Left cardiac atrium (tissue), 4 donors: Measurements from ENCODE around the gene OR8J3. TPM values are rescaled to one million over a fixed set of nuclear protein-coding genes. Genes with fewer than 3 reads are reported as not detected.
"Not testable (repeated sequence)": the region's sequence is repeated elsewhere in the genome, so short reads cannot be mapped to it uniquely, and the experiment has no call there.

Source experiments
- ATAC-seq, 2 donors: fragments of 200-7000 bp; cut with Tn5 transposase; one replicate each; pipeline ENCODE4 v1.9.1; 2020; ENCODE audit warnings: mild to moderate bottlenecking in 2 of 2, moderate library complexity in 2 of 2
- DNase-seq: peaks from one replicate; pipeline ENCODE4 v3.0.0-alpha.2; 2020
- intact Hi-C, 2 donors: fragments of 100-400 bp; cut with DNase I; formaldehyde crosslinking; loops; one replicate each; pipeline versions ENCODE4 v1.14.1 to v1.15.1; 2022 to 2023
- long read RNA-seq: library from polyadenylated mRNA; unstranded; transcript quantifications from one replicate; pipeline ENCODE4 v2.0.0, GENCODE V29; 2021
- total RNA-seq, 2 donors: library from RNA; stranded (reverse); fragmentation: NEBNext Ultra II Directional; extraction: Animal tissue kit (Norgen Biotek cat#: 25700); gene quantifications; one replicate each; pipeline ENCODE4 v1.2.1, GENCODE V29; 2021
- donor health status: DM: no; HTN: yes; CAD: no.
- donor health status: DM: no; HTN: yes; CAD: no; lungs with severe emphysema.
- donor health status: DM: yes; HTN: yes; CAD: no.
- donor health status: Dilated cardiomyopathy.

OR8J3 gene
- not detected for total RNA-seq
- long read RNA-seq: 0 reads

GRCh38 chr11:56140151-56140661, at the start of gene OR8J3:
OR8J3 (minus strand) TSS chr11:56140201; CDS start chr11:56137718, 2,483 bp downstream.
- DNase-seq (no peak), ATAC-seq (no peak)
- intact Hi-C loops: no loop called here

GRCh38 chr11:56188602-56189001, 48.6 kb upstream of the OR8J3 start:
- intact Hi-C loops: no loop called here
- DNase-seq: no peak
- ATAC-seq: no peak

- no peak for ATAC-seq
- intact Hi-C loops: no loop called here
Observed at GRCh38 chr11:56183459-56183858, 43.5 kb upstream of the OR8J3 start.

GRCh38 chr11:56176318-56176717, 36.3 kb upstream of the OR8J3 start, which contains the start of gene OR5J2:
OR5J2 (plus strand) TSS chr11:56176618; CDS start chr11:56176618, 0 bp downstream.
- intact Hi-C loops: no loop called here
- no peak for ATAC-seq

More at GRCh38 chr11:56183459-56183858, 43.5 kb upstream of the OR8J3 start:
- no peak for DNase-seq

GRCh38 chr11:56172256-56172830, 32.3 kb upstream of the OR8J3 start:
- DNase-seq: no peak
- intact Hi-C loops: no loop called here
- no peak for ATAC-seq

More at GRCh38 chr11:56176318-56176717, 36.3 kb upstream of the OR8J3 start, which contains the start of gene OR5J2:
- DNase-seq: no peak

- no peak for ATAC-seq
- intact Hi-C loops: no loop called here
Observed at GRCh38 chr11:56163804-56164203, 23.8 kb upstream of the OR8J3 start.

GRCh38 chr11:56160217-56160616, 20.2 kb upstream of the OR8J3 start, which contains the start of gene OR8K5:
OR8K5 (minus strand) TSS chr11:56160317; CDS start chr11:56160317, 0 bp downstream.
- ATAC-seq (no peak), DNase-seq (no peak)
- intact Hi-C loops: no loop called here

More at GRCh38 chr11:56163804-56164203, 23.8 kb upstream of the OR8J3 start:
- no peak for DNase-seq

GRCh38 chr11:56152333-56152732, 12.3 kb upstream of the OR8J3 start:
- ATAC-seq (no peak), DNase-seq (no peak)
- intact Hi-C loops: no loop called here

- ATAC-seq (no peak), DNase-seq (no peak)
- intact Hi-C loops: no loop called here
Observed at GRCh38 chr11:56151376-56151775, 11.4 kb upstream of the OR8J3 start.

GRCh38 chr11:56143681-56144080, 3.7 kb upstream of the OR8J3 start:
- DNase-seq, intact Hi-C loops, ATAC-seq: not testable (repeated sequence)

GRCh38 chr11:56122073-56122472, 17.9 kb downstream of the OR8J3 start, which contains the start of gene OR8H3:
OR8H3 (plus strand) TSS chr11:56122373; CDS start chr11:56122373, 0 bp downstream.
- DNase-seq (no peak), ATAC-seq (no peak)
- intact Hi-C loops: no loop called here

GRCh38 chr11:56103210-56103737, 36.7 kb downstream of the OR8J3 start, which contains the start of gene OR8H2:
OR8H2 (plus strand) TSS chr11:56103687; CDS start chr11:56105043, 1,356 bp downstream.
- intact Hi-C loops: no loop called here
- DNase-seq (no peak), ATAC-seq (no peak)

- DNase-seq (no peak), ATAC-seq (no peak)
- intact Hi-C loops: no loop called here
Observed at GRCh38 chr11:56093008-56093407, 47.0 kb downstream of the OR8J3 start, which contains the start of gene OR8I2. OR8I2 (plus strand) TSS chr11:56093308; CDS start chr11:56093308, 0 bp downstream.

GRCh38 chr11:56089697-56090096, 50.3 kb downstream of the OR8J3 start:
- intact Hi-C loops: no loop called here
- DNase-seq: no peak
- ATAC-seq: no peak

Other genes with a start within 250 kb of the OR8J3 start
- gene OR5W2, start 225.6 kb downstream of the OR8J3 start, total RNA-seq: not detected
- gene OR5I1, start 203.8 kb downstream of the OR8J3 start, total RNA-seq: not detected
- gene OR10AG1, start 170.3 kb downstream of the OR8J3 start, total RNA-seq: not detected
- gene OR5F1, start 145.6 kb downstream of the OR8J3 start, total RNA-seq: not detected
- not detected for gene OR5AS1, start 112.5 kb downstream of the OR8J3 start, total RNA-seq
- not detected for gene OR8I2, start 46.9 kb downstream of the OR8J3 start, total RNA-seq
- gene OR8H2, start 36.5 kb downstream of the OR8J3 start, total RNA-seq: not detected
- not detected for gene OR8H3, start 17.8 kb downstream of the OR8J3 start, total RNA-seq
- gene OR8K5, start 20.1 kb upstream of the OR8J3 start, total RNA-seq: not detected
- not detected for gene OR5J2, start 36.4 kb upstream of the OR8J3 start, total RNA-seq
- gene OR5T2, start 94.1 kb upstream of the OR8J3 start, total RNA-seq: not detected
- not detected for gene OR5T3, start 112.1 kb upstream of the OR8J3 start, total RNA-seq
- gene OR5T1, start 134.0 kb upstream of the OR8J3 start, total RNA-seq: not detected
- gene OR8H1, start 152.1 kb upstream of the OR8J3 start, total RNA-seq: not detected
- gene OR8K3, start 174.9 kb upstream of the OR8J3 start, total RNA-seq: not detected
- gene OR8K1, start 205.8 kb upstream of the OR8J3 start, total RNA-seq: not detected
- gene OR8J1, start 214.1 kb upstream of the OR8J3 start, total RNA-seq: not detected
- gene OR8U1, start 235.4 kb upstream of the OR8J3 start, total RNA-seq: not detected